PFSK-1 (cell line): Measurements from ENCODE around the gene VWF.

ENCODE experiments used
- FOXP2 ChIP-seq: optimal IDR thresholded peaks from 2 replicates; pipeline ENCODE3; 2011; ENCODE audit warnings: borderline replicate concordance, control low read depth, inconsistent platforms; ENCODE audit not compliant: insufficient read depth; ENCODE audit errors: extremely low read length, extremely low read depth
- POLR2AphosphoS5 ChIP-seq: IDR thresholded peaks from 2 replicates; pipeline ENCODE4 v1.6.1; 2012; ENCODE audit warnings: low read depth, mild to moderate bottlenecking, control low read depth, low read length, moderate library complexity
- SIN3A ChIP-seq: IDR thresholded peaks from 2 replicates; pipeline ENCODE4 v1.6.1; 2012; ENCODE audit warnings: mild to moderate bottlenecking, low read length, moderate library complexity, borderline replicate concordance; ENCODE audit not compliant: insufficient read depth
- TAF1 ChIP-seq: IDR thresholded peaks from 2 replicates; pipeline ENCODE4 v1.6.1; 2012; ENCODE audit warnings: low read length, control low read depth, borderline replicate concordance; ENCODE audit not compliant: insufficient read depth
- TF ChIP-seq, protein P1 (sequence below), 2 experiments: IDR thresholded peaks; 2 replicates each; pipeline versions ENCODE4 v1.6.1 to v1.8.0; 2011 to 2012; ENCODE audit warnings: low read depth in 2 of 2, low read length in 2 of 2, control low read depth in 1 of 2, inconsistent platforms in 1 of 2, mild to moderate bottlenecking in 1 of 2, moderate library complexity in 1 of 2; ENCODE audit not compliant: insufficient read depth in 1 of 2

The VWF gene

GRCh38 chr12:5954661-5955060 lies 169.8 kb downstream of the VWF start:
- no peak for TF ChIP-seq TAF1
- TF ChIP-seq, protein P1, sequence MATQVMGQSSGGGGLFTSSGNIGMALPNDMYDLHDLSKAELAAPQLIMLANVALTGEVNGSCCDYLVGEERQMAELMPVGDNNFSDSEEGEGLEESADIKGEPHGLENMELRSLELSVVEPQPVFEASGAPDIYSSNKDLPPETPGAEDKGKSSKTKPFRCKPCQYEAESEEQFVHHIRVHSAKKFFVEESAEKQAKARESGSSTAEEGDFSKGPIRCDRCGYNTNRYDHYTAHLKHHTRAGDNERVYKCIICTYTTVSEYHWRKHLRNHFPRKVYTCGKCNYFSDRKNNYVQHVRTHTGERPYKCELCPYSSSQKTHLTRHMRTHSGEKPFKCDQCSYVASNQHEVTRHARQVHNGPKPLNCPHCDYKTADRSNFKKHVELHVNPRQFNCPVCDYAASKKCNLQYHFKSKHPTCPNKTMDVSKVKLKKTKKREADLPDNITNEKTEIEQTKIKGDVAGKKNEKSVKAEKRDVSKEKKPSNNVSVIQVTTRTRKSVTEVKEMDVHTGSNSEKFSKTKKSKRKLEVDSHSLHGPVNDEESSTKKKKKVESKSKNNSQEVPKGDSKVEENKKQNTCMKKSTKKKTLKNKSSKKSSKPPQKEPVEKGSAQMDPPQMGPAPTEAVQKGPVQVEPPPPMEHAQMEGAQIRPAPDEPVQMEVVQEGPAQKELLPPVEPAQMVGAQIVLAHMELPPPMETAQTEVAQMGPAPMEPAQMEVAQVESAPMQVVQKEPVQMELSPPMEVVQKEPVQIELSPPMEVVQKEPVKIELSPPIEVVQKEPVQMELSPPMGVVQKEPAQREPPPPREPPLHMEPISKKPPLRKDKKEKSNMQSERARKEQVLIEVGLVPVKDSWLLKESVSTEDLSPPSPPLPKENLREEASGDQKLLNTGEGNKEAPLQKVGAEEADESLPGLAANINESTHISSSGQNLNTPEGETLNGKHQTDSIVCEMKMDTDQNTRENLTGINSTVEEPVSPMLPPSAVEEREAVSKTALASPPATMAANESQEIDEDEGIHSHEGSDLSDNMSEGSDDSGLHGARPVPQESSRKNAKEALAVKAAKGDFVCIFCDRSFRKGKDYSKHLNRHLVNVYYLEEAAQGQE (IDR thresholded peaks at IDR 0.05; ENCODE audit: insufficient read depth in 1 of 2, low read depth in 2 of 2, low read length in 2 of 2) = no peak
- no peak for TF ChIP-seq FOXP2
- no peak for TF ChIP-seq POLR2AphosphoS5
- TF ChIP-seq SIN3A = no peak

- TF ChIP-seq, protein P1 (IDR thresholded peaks at IDR 0.05; ENCODE audit: insufficient read depth in 1 of 2, low read depth in 2 of 2, low read length in 2 of 2) = no peak
- TF ChIP-seq TAF1 = no peak
- no peak for TF ChIP-seq POLR2AphosphoS5
- no peak for TF ChIP-seq SIN3A
- TF ChIP-seq FOXP2 = no peak
Observed at GRCh38 chr12:5953835-5954586, 170.5 kb downstream of the VWF start.

DNA sequence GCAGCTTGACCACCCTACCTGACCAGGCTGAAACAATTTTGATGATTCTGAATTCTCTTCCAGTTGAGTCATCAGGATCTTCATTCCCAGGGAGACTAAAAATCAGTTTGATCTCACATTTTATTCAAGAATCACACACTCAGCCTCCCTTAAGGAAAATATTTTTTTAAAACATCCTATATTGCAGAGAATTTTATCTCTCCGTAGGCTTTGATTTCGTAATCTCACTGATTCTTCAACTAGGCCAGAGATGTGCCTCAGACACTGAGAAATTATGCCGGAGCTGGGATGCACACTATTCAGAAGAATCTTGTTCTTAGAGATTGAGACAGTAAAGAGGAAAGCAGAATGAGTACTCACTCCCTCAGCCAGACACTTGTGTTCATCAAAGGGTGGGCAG lies 172.4 kb downstream of the VWF start:
- TF ChIP-seq FOXP2 (no peak), POLR2AphosphoS5 (no peak), SIN3A (no peak), TAF1 (no peak)
- TF ChIP-seq, protein P1 (IDR thresholded peaks at IDR 0.05; ENCODE audit: insufficient read depth in 1 of 2, low read depth in 2 of 2, low read length in 2 of 2) = no peak

- TF ChIP-seq, protein P1 (IDR thresholded peaks at IDR 0.05; ENCODE audit: insufficient read depth in 1 of 2, low read depth in 2 of 2, low read length in 2 of 2) = no peak
- TF ChIP-seq TAF1 (no peak), FOXP2 (no peak), SIN3A (no peak), POLR2AphosphoS5 (no peak)
Observed at GRCh38 chr12:5948696-5949095, 175.8 kb downstream of the VWF start.
